Skeletal muscle satellite cell (primary cell): Measurements from ENCODE around the gene ESYT1.
"Not testable (repeated sequence)": the region's sequence is repeated elsewhere in the genome, so short reads cannot be mapped to it uniquely, and the experiment has no call there.

Experiments used
- H3K27me3 ChIP-seq: 2 replicates; pipeline ENCODE4 v1.7.0; 2013; ENCODE audit warnings: low read length; ENCODE audit not compliant: control insufficient read depth, insufficient read depth
- H3K36me3 ChIP-seq: 2 replicates; pipeline ENCODE4 v1.7.0; 2013; ENCODE audit warnings: mild to moderate bottlenecking, control low read depth, low read length; ENCODE audit not compliant: insufficient read depth
- H3K4me1 ChIP-seq: 2 replicates; pipeline ENCODE4 v1.7.0; 2013; ENCODE audit warnings: low read length; ENCODE audit not compliant: control insufficient read depth, insufficient read depth
- H3K4me2 ChIP-seq: 2 replicates; pipeline ENCODE4 v1.7.0; 2013; ENCODE audit warnings: mild to moderate bottlenecking, low read length
- H3K4me3 ChIP-seq: 2 replicates; pipeline ENCODE4 v1.7.0; 2013; ENCODE audit warnings: low read length
- H3K9ac ChIP-seq: 2 replicates; pipeline ENCODE4 v1.7.0; 2013; ENCODE audit warnings: mild to moderate bottlenecking, low read depth, low read length, moderate library complexity
- H3K9me3 ChIP-seq: replicated peaks from 2 replicates; pipeline ENCODE4 v1.7.0; 2013; ENCODE audit warnings: mild to moderate bottlenecking, control low read depth, low read length

Gene ESYT1

DNA sequence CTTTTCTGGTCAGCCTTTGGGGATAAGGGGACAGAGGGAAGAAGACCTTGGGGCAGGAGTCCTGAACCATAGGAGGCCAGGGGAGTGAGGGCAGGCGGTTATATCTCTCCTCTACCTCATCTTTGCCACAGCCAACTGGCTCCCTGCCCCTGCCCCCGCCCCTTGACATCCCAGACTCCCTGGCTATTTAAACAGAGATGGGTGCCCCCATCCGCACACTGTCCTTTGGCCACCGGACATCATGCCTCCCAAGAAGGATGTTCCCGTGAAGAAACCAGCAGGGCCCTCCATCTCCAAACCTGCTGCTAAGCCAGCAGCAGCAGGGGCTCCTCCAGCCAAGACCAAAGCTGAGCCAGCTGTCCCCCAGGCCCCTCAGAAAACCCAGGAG lies 25.6 kb downstream of the ESYT1 start:
- peaks cover 36% of the 10 kb centered on the region for H3K4me1 ChIP-seq
- H3K9me3 ChIP-seq: no peaks in the 10 kb centered on the region
- no peak overlapping the region for H3K9ac ChIP-seq
- peak overlapping the region; percentile 73 for H3K4me3 ChIP-seq
- H3K4me2 ChIP-seq: peak overlapping the region; percentile 89
- no peaks in the 10 kb centered on the region for H3K27me3 ChIP-seq
- H3K36me3 ChIP-seq: no peaks in the 10 kb centered on the region

DNA sequence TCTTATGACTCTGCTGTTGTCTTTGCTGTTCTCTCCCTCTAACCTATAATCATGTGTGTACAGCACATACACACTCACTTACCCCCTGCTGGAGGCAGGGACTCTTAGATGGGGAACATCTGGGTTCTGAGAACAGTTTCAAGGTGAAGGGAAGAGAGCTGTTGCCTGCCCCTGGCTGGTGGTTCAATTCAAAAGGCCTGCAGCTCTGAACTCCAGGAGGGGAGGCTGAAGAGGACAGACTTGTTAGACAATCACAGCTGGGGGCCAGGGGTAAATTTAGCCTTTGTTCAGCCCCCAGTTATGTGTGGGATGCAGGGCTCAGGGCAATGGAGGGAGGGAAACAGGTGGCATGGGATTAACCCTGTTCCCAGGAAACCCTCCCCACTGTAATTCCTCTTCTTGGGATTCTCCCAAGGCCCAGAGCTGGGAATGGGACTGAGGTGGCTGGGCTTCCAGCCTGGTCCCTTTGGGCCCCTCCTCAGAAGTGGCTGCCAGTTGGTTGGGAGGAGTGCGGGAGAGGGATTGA lies 26.2 kb downstream of the ESYT1 start:
- H3K9me3 ChIP-seq: no peaks in the 10 kb centered on the region
- H3K36me3 ChIP-seq: peaks cover 5% of the 10 kb centered on the region
- H3K9ac ChIP-seq: no peak overlapping the region
- no peak overlapping the region for H3K4me2 ChIP-seq
- no peak overlapping the region for H3K4me3 ChIP-seq
- H3K27me3 ChIP-seq: no peaks in the 10 kb centered on the region
- peaks cover 36% of the 10 kb centered on the region for H3K4me1 ChIP-seq

DNA sequence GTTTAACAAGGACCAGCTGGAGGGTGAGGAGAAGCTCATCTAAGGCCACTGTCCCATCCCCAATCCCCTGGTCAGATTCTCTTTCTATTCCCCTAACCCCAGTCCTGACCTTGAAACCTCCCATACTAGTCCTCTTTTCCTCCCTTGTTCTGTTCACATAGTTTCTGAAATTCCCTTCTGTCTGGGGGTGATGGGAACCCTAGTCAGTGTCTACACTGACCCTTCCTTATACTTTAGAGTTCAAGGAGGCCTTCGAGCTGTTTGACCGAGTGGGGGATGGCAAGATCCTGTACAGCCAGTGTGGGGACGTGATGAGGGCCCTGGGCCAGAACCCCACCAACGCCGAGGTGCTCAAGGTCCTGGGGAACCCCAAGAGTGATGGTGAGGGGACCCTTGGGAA lies 26.8 kb downstream of the ESYT1 start:
- Histone ChIP-seq H3K9ac (no peak overlapping the region), H3K36me3 (peaks cover 11% of the 10 kb centered on the region), H3K4me3 (no peak overlapping the region), H3K4me2 (no peak overlapping the region), H3K9me3 (no peaks in the 10 kb centered on the region), H3K27me3 (no peaks in the 10 kb centered on the region), H3K4me1 (peaks cover 37% of the 10 kb centered on the region)

DNA sequence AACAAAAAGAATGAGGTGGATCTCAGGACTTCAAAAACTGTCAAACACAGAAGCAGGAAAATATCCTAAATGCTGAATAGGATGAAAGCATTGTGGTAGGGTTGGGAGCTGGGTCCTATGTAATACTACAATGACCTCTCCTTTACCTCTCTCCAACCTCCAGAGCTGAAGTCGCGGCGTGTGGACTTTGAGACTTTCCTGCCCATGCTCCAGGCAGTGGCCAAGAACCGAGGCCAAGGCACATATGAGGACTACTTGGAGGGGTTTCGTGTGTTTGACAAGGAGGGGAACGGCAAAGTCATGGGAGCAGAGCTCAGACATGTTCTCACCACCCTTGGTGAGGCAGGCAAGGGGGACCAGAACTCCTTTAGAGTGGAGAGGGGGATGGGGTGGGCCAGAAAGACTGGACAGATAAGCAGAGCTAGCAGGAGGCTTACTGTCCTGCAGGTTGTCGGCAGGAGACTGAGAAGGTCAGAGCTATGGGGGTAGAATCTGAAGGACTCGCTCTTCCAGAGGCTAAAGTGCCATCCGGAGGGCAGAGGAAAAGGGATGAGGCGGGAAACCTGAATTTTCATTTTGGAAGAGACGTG lies 27.3 kb downstream of the ESYT1 start:
- no peak overlapping the region for H3K4me3 ChIP-seq
- H3K36me3 ChIP-seq: peaks cover 16% of the 10 kb centered on the region
- no peak overlapping the region for H3K4me2 ChIP-seq
- peaks cover 41% of the 10 kb centered on the region for H3K4me1 ChIP-seq
- H3K9me3 ChIP-seq: no peaks in the 10 kb centered on the region
- H3K9ac ChIP-seq: no peak overlapping the region
- H3K27me3 ChIP-seq: no peaks in the 10 kb centered on the region

- peaks cover 44% of the 10 kb centered on the region for H3K4me1 ChIP-seq
- peak overlapping the region; percentile 97 for H3K4me2 ChIP-seq
- peak overlapping the region; percentile 74 for H3K9ac ChIP-seq
- not testable (repeated sequence) for H3K27me3 ChIP-seq, H3K9me3 ChIP-seq
- peaks cover 29% of the 10 kb centered on the region for H3K36me3 ChIP-seq
- H3K4me3 ChIP-seq: peak overlapping the region; percentile 90
Observed at GRCh38 chr12:56156464-56157200, 28.6 kb downstream of the ESYT1 start.

DNA sequence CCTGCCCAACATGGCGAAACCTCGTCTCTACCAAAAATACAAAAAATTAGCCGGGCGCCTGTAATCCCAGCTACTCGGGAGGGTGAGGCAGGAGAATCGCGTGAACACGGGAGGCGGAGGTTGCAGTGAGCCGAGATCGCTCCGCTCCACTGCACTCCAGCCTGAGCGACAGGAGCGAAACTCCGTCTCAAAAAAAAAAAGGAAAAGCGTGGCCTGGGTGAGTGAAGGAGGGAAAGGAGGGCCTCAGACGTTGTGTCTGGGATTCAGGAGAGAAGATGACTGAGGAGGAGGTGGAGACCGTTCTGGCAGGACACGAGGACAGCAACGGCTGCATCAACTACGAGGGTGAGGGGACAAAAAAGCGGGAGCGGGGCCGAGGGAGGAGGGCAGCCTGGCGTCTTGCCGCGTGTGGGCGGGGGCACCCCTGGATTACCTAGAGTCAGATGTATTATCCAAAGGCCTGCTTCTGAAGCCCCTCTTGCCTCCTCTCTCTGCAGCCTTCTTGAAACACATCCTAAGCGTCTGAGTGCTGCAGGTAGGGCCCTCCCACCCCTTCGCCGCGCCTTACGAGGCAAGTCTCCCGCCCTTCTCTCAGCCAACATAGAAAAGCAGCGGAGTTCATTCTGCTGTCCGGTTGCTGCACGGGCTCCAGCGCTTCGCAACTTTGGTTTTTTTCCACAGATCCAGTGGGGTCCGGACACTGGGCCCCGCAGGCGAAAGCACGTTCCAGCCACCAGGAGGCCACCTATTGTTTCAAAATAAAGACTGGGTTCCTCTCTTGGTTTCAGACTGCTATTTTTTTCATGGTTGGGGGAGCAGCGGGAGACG lies 29.3 kb downstream of the ESYT1 start:
- no peaks in the 10 kb centered on the region for H3K27me3 ChIP-seq
- H3K4me3 ChIP-seq: peak overlapping the region; percentile 90
- H3K9me3 ChIP-seq: no peaks in the 10 kb centered on the region
- H3K36me3 ChIP-seq: peaks cover 37% of the 10 kb centered on the region
- H3K4me1 ChIP-seq: peaks cover 46% of the 10 kb centered on the region
- H3K4me2 ChIP-seq: peak overlapping the region; percentile 97
- H3K9ac ChIP-seq: peak overlapping the region; percentile 74

GRCh38 chr12:56158029-56158925 lies 30.2 kb downstream of the ESYT1 start, which contains the start of gene MYL6:
Gene MYL6 (plus strand): TSS chr12:56158359. CDS start chr12:56158402, 43 bp downstream.
- Histone ChIP-seq H3K4me3 (peak within 1 kb of the TSS; percentile 90), H3K27me3 (no peaks in the 10 kb centered on the region), H3K4me1 (peaks cover 40% of the 10 kb centered on the region), H3K9me3 (no peaks in the 10 kb centered on the region), H3K36me3 (peaks cover 45% of the 10 kb centered on the region), H3K9ac (peak within 1 kb of the TSS; percentile 97), H3K4me2 (peak within 1 kb of the TSS; percentile 97)

- Histone ChIP-seq H3K4me1 (peaks cover 33% of the 10 kb centered on the region), H3K4me3 (peak overlapping the region; percentile 90), H3K9ac (peak overlapping the region; percentile 97), H3K9me3 (no peaks in the 10 kb centered on the region), H3K36me3 (peaks cover 52% of the 10 kb centered on the region), H3K4me2 (peak overlapping the region; percentile 97), H3K27me3 (no peaks in the 10 kb centered on the region)
Observed at GRCh38 chr12:56158926-56159461, 30.9 kb downstream of the ESYT1 start.

DNA sequence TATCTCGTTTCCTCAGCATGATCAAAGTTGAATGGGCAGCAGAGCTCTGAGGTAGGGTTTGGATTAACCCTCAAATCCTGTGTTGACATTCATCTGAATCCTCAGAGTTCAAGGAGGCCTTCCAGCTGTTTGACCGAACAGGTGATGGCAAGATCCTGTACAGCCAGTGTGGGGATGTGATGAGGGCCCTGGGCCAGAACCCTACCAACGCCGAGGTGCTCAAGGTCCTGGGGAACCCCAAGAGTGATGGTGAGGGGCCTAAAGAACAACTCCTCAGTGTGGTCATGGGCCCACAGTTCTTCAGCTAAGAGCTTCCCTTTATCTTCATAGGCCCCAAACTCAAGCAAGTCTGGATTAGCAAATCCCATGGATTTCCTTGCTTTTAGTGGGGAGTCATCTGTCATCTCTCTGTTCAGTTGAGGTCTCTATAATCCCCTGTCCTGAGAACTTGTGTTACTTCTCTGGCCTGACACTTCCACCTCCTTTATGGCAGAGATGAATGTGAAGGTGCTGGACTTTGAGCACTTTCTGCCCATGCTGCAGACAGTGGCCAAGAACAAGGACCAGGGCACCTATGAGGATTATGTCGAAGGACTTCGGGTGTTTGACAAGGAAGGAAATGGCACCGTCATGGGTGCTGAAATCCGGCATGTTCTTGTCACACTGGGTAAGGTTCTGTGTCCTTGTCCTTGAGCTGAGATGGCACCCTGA lies 31.6 kb downstream of the ESYT1 start:
- Histone ChIP-seq H3K36me3 (peaks cover 59% of the 10 kb centered on the region), H3K4me2 (peak overlapping the region; percentile 97), H3K4me1 (peaks cover 33% of the 10 kb centered on the region), H3K9ac (peak overlapping the region; percentile 97), H3K9me3 (no peaks in the 10 kb centered on the region), H3K27me3 (no peaks in the 10 kb centered on the region), H3K4me3 (peak overlapping the region; percentile 90)

DNA sequence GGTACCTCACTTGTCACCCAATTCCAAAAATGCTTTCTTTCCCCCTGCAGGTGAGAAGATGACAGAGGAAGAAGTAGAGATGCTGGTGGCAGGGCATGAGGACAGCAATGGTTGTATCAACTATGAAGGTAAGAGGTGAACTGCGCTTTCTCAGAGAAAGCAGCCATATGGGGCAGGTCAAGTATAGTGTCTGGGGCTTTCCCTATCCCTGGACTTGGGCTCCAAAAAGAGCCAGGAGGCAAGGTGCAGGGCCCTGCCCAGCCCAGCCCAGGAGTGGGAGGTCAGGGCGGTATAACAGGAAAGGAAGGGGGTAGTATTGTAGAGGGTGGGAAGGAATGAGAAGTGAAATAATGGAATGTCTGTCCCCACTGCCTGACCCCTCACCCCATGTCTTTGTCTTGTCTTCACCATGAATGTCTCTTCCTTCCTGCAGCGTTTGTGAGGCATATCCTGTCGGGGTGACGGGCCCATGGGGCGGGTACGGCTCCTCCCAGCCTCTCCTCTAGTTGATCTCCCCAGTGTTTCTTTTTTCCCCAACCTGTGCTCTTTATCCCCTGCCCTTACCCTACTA lies 32.2 kb downstream of the ESYT1 start:
- Histone ChIP-seq H3K4me2 (peak overlapping the region; percentile 97), H3K4me3 (peak overlapping the region; percentile 90), H3K9ac (peak overlapping the region; percentile 97), H3K36me3 (peaks cover 64% of the 10 kb centered on the region), H3K27me3 (no peaks in the 10 kb centered on the region), H3K9me3 (no peaks in the 10 kb centered on the region), H3K4me1 (peaks cover 33% of the 10 kb centered on the region)
